K562 (cell line): Measurements from ENCODE around the gene DCT. TPM values are rescaled to one million over a fixed set of nuclear protein-coding genes. Genes with fewer than 3 reads are reported as not detected.

ENCODE experiments used
- ATAC-seq: fragments of 200-7000 bp; cut with Tn5 transposase; 3 replicates; pipeline ENCODE4 v1.9.1; 2020; ENCODE audit warnings: moderate library complexity
- BruUV-seq: library from RNA; stranded (reverse); fragments of 400-500 nt; replicated peaks from 2 replicates; lab custom pipeline; 2021; lab: Mats Ljungman, UMichigan
- CTCF ChIA-PET: fragments of 300-600 bp; formaldehyde crosslinking; extraction: SDS; loops from one replicate; lab custom pipeline; 2021; ENCODE audit warnings: low intra/inter-chr PET ratio; lab: Yijun Ruan, JAX
- POLR2A ChIA-PET: fragments of 300-600, 350-650 bp; sonication (Branson Sonifier 250); formaldehyde crosslinking; extraction: SDS; loops from one replicate; lab custom pipeline; 2021; ENCODE audit warnings: antibody characterized with exemption, inconsistent platforms; lab: Yijun Ruan, JAX
- DNase-seq, 4 experiments: peaks; one replicate each; pipeline versions ENCODE4 v3.0.0 to v3.0.0-alpha.2; 2011 to 2018; ENCODE audit warnings: low spot score in 3 of 4, mixed read lengths in 3 of 4; ENCODE audit errors: extremely low read depth in 1 of 4
- FAIRE-seq: peaks from 2 replicates; lab custom pipeline; 2011; peaks lifted over from hg19 to GRCh38; lab: Jason Lieb, UNC
- H2AFZ ChIP-seq: 2 replicates; pipeline ENCODE4 v1.6.0; 2011; ENCODE audit warnings: low read depth, low read length, control low read depth, inconsistent platforms
- H3K27ac ChIP-seq: fragments of 200-600 bp; 3 replicates; pipeline ENCODE4 v1.8.0; 2011; ENCODE audit warnings: low read depth, mild to moderate bottlenecking, control low read depth, inconsistent platforms, low read length, moderate library complexity, mixed read lengths; ENCODE audit errors: extremely low read depth
- H3K27me3 ChIP-seq, 2 experiments: fragments of 300-600 bp in 1 of 2; 2 replicates in 1 of 2; 3 replicates in 1 of 2; pipeline versions ENCODE4 v1.6.0 to v1.8.0; 2011; ENCODE audit warnings: inconsistent platforms in 2 of 2, low read length in 2 of 2, mild to moderate bottlenecking in 1 of 2, mixed read lengths in 1 of 2, moderate library complexity in 1 of 2; ENCODE audit not compliant: control insufficient read depth in 2 of 2, insufficient read depth in 2 of 2
- H3K36me3 ChIP-seq: fragments of 300-600 bp; 3 replicates; pipeline ENCODE4 v1.8.0; 2011; ENCODE audit warnings: mild to moderate bottlenecking, low read length, inconsistent platforms; ENCODE audit not compliant: control insufficient read depth, insufficient read depth
- H3K4me1 ChIP-seq, 2 experiments: fragments of 200-600 bp in 1 of 2; replicated peaks in 1 of 2; 2 replicates in 1 of 2; 3 replicates in 1 of 2; pipeline versions ENCODE4 v1.5.1 to v1.8.0; 2011; ENCODE audit warnings: inconsistent platforms in 2 of 2, low read length in 2 of 2, mild to moderate bottlenecking in 1 of 2, mixed read lengths in 1 of 2, moderate library complexity in 1 of 2; ENCODE audit not compliant: control insufficient read depth in 2 of 2, insufficient read depth in 2 of 2
- H3K4me2 ChIP-seq: 2 replicates; pipeline ENCODE4 v1.6.1; 2011; ENCODE audit warnings: low read length, control low read depth, inconsistent platforms, mixed read lengths; ENCODE audit not compliant: insufficient read depth
- H3K4me3 ChIP-seq: fragments of 200-600 bp; sonication (generic), shearing (Covaris generic); 2 replicates; pipeline ENCODE4 v1.5.1; 2016; ENCODE audit warnings: control low read depth, inconsistent platforms
- H3K79me2 ChIP-seq: fragments of 200-600 bp; 3 replicates; pipeline ENCODE4 v1.8.0; 2011; ENCODE audit warnings: low read length, inconsistent platforms; ENCODE audit not compliant: control insufficient read depth, insufficient read depth
- H3K9ac ChIP-seq, 2 experiments: 2 replicates each; pipeline versions ENCODE4 v1.6.0 to v1.6.1; 2011; ENCODE audit warnings: low read depth in 2 of 2, low read length in 2 of 2, control low read depth in 1 of 2, inconsistent platforms in 1 of 2, mild to moderate bottlenecking in 1 of 2, mixed read lengths in 1 of 2; ENCODE audit not compliant: insufficient read depth in 1 of 2
- H3K9me1 ChIP-seq: one replicate; pipeline ENCODE4 v1.6.0; 2011; ENCODE audit warnings: inconsistent platforms, mild to moderate bottlenecking, low read length, moderate library complexity; ENCODE audit not compliant: control insufficient read depth, insufficient read depth
- H3K9me3 ChIP-seq: replicated peaks from 2 replicates; pipeline ENCODE4 v1.5.1; 2011; ENCODE audit warnings: low read depth, low read length, inconsistent platforms; ENCODE audit not compliant: control insufficient read depth, insufficient read depth
- H4K20me1 ChIP-seq: replicated peaks from 2 replicates; pipeline ENCODE4 v1.6.1; 2011; ENCODE audit warnings: low read length, inconsistent platforms, mixed read lengths; ENCODE audit not compliant: control insufficient read depth, insufficient read depth
- BRF1 ChIP-seq: IDR thresholded peaks from 3 replicates; pipeline ENCODE4 v1.6.1; 2011; ENCODE audit warnings: borderline replicate concordance, mild to moderate bottlenecking; ENCODE audit not compliant: insufficient read length; ENCODE audit errors: extremely low read depth
- CEBPG ChIP-seq, 3 experiments: fragments of 200-800 bp in 1 of 3; sonication (Bioruptor generic) in 1 of 3; sonication (generic) in 1 of 3; formaldehyde crosslinking in 1 of 3; IDR thresholded peaks in 2 of 3; conservative IDR thresholded peaks in 1 of 3; 2 replicates each; pipeline versions ENCODE4 v1.6.1 to v1.8.0; 2016 to 2022; ENCODE audit warnings: missing compliant biosample characterization in 2 of 3, missing genetic modification characterization in 2 of 3, mild to moderate bottlenecking in 1 of 3, missing genetic modification reagents in 1 of 3
- E2F6 ChIP-seq, 2 experiments: IDR thresholded peaks; 2 replicates each; pipeline ENCODE4 v1.6.1; 2011; ENCODE audit warnings: borderline replicate concordance in 1 of 2, control low read depth in 1 of 2, low read depth in 1 of 2, low read length in 1 of 2, mild to moderate bottlenecking in 1 of 2, mixed read lengths in 1 of 2, moderate library complexity in 1 of 2; ENCODE audit not compliant: insufficient read depth in 1 of 2, insufficient read length in 1 of 2, poor library complexity in 1 of 2, severe bottlenecking in 1 of 2; ENCODE audit errors: extremely low read depth in 1 of 2
- GTF2B ChIP-seq: IDR thresholded peaks from 2 replicates; pipeline ENCODE4 v1.6.1; 2011; ENCODE audit not compliant: insufficient read length; ENCODE audit errors: extremely low read depth
- HNRNPH1 ChIP-seq: fragments of 200-400 bp; formaldehyde crosslinking; optimal IDR thresholded peaks from 2 replicates; pipeline ENCODE3; 2017; ENCODE audit warnings: low read depth, mild to moderate bottlenecking, low read length, moderate library complexity
- HSF4 ChIP-seq: fragments of 250-450 bp; sonication (Bioruptor Pico); IDR thresholded peaks from 2 replicates; pipeline ENCODE4 v2.1.2; 2022; ENCODE audit warnings: mild to moderate bottlenecking, moderate library complexity, borderline replicate concordance
- KAT2B ChIP-seq: IDR thresholded peaks from one replicate; pipeline ENCODE4 v1.6.1; 2012; ENCODE audit warnings: low read depth, mild to moderate bottlenecking, control low read depth, inconsistent platforms, low read length, moderate library complexity
- KDM4B ChIP-seq, 2 experiments: fragments of 450-650 bp in 1 of 2; sonication (generic) in 1 of 2; IDR thresholded peaks; 2 replicates each; pipeline ENCODE4 v1.6.1; 2016 to 2017; ENCODE audit warnings: borderline replicate concordance in 2 of 2, antibody characterized with exemption in 1 of 2, low read depth in 1 of 2, mild to moderate bottlenecking in 1 of 2
- NCOA6 ChIP-seq: fragments of 450-650 bp; IDR thresholded peaks from 2 replicates; pipeline ENCODE4 v1.6.1; 2017; ENCODE audit warnings: mild to moderate bottlenecking
- PBX2 ChIP-seq, 2 experiments: IDR thresholded peaks in 1 of 2; conservative IDR thresholded peaks in 1 of 2; 2 replicates each; pipeline ENCODE4 v1.6.1; 2016; ENCODE audit warnings: low read depth in 2 of 2, mild to moderate bottlenecking in 1 of 2, missing compliant biosample characterization in 1 of 2, missing genetic modification characterization in 1 of 2, moderate library complexity in 1 of 2
- RBM39 ChIP-seq: fragments of 200-400 bp; formaldehyde crosslinking; optimal IDR thresholded peaks from 2 replicates; pipeline ENCODE3; 2018; ENCODE audit warnings: low read depth, low read length
- RFX7 ChIP-seq: fragments of 250-450 bp; sonication (Bioruptor Pico); IDR thresholded peaks from 2 replicates; pipeline ENCODE4 v1.5.1; 2021; ENCODE audit warnings: mild to moderate bottlenecking
- SMAD2 ChIP-seq: fragments of 150-350 bp; IDR thresholded peaks from 2 replicates; pipeline ENCODE4 v1.6.1; 2014; ENCODE audit warnings: low read depth, mild to moderate bottlenecking, low read length
- SNRNP70 ChIP-seq: fragments of 200-400 bp; formaldehyde crosslinking; optimal IDR thresholded peaks from 2 replicates; pipeline ENCODE3; 2017; ENCODE audit warnings: low read depth, low read length
- TCF3 ChIP-seq: sonication (generic); formaldehyde crosslinking; IDR thresholded peaks from 2 replicates; pipeline ENCODE4 v1.4.0; 2020; ENCODE audit warnings: mild to moderate bottlenecking, missing genetic modification reagents
- XRCC4 ChIP-seq: IDR thresholded peaks from one replicate; pipeline ENCODE4 v1.6.1; 2011; ENCODE audit not compliant: insufficient read depth, insufficient read length; ENCODE audit errors: extremely low read depth
- ZC3H4 ChIP-seq: sonication (generic); formaldehyde crosslinking; IDR thresholded peaks from 2 replicates; pipeline ENCODE4 v1.9.0; 2021; ENCODE audit warnings: missing genetic modification reagents, borderline replicate concordance
- WGBS: fragments of 100-300 bp; shearing (Covaris generic); methylation state at CpG from one replicate; pipeline ENCODE4 v1.1.6; 2016; ENCODE audit warnings: low coverage, mixed read lengths; ENCODE audit not compliant: insufficient coverage; ENCODE audit errors: missing lambda C conversion rate; 5-methylcytosine and 5-hydroxymethylcytosine counted together
- in situ Hi-C: fragments of 300-500 bp; cut with MboI; formaldehyde crosslinking; loops from 4 replicates; pipeline ENCODE4 v1.15.0; 2018; ENCODE audit warnings: inconsistent platforms, mixed read lengths
- intact Hi-C: fragments of 100-400 bp; cut with micrococcal nuclease; formaldehyde crosslinking; loops from 2 replicates; pipeline ENCODE4 v1.14.2; 2022
- polyA plus RNA-seq, 8 experiments: library from polyadenylated mRNA; depleted of rRNA in 4 of 8; stranded (reverse) in 5 of 8; unstranded in 3 of 8; fragments of >200 nt; fragmentation: Nextera tagmentation in 2 of 8; fragmentation: Illumina TruSeq in 1 of 8; extraction: Ambion mirVana in 2 of 8; extraction: Trizol in 1 of 8; gene quantifications; 2 replicates each; pipeline versions ENCODE4 v1.2.1 to v1.2.3, GENCODE V29; 2011 to 2014; ENCODE audit warnings: inconsistent platforms in 1 of 8, missing spikeins in 1 of 8
- total RNA-seq, 7 experiments: library from RNA; depleted of rRNA in 6 of 7; stranded (reverse); fragments of >200 nt in 6 of 7; fragmentation: Illumina TruSeq in 2 of 7; extraction: Trizol in 2 of 7; gene quantifications; 2 replicates each; pipeline versions ENCODE4 v1.2.1 to v1.2.3, GENCODE V29; 2011 to 2021; ENCODE audit warnings: low replicate concordance in 1 of 7

DCT gene
- total and polyA plus RNA-seq, 9 of the 15 experiments (the other 6 are each of a cell fraction or from before 2014, with no cell fraction given) = 0.11 to 0.83 (median 0.57) TPM

- no TSS peak for BruUV-seq
- Histone ChIP-seq H3K4me3 (no peak overlapping the region), H3K27me3 (no peaks in the 10 kb centered on the region), H4K20me1 (no peaks in the 10 kb centered on the region), H3K9me1 (no peaks in the 10 kb centered on the region), H3K4me2 (no peak overlapping the region), H3K36me3 (no peaks in the 10 kb centered on the region), H3K9ac (no peak overlapping the region), H2AFZ (no peak overlapping the region), H3K4me1 (no peaks in the 10 kb centered on the region), H3K79me2 (no peaks in the 10 kb centered on the region), H3K9me3 (no peaks in the 10 kb centered on the region), H3K27ac (no peak overlapping the region)
- WGBS = 15% methylated on average over 4 of the region's 4 CpGs
- no peak for ATAC-seq
- DNase-seq = peak in 3 of 4 experiments; percentile 3 to 8 (median 6)
- intact Hi-C loops (no loop called here), in situ Hi-C loops (no loop called here)
- no peak for FAIRE-seq
- ChIA-PET POLR2A (interaction anchor here (0.6 kb wide), 1 partner anchor 26 kb away, joined by 4 read pairs; no protein-coding TSS in a partner anchor), CTCF (no interaction called here)
- TF ChIP-seq HSF4 (no peak), TCF3 (no peak), BRF1 (no peak), KAT2B (no peak), RBM39 (no peak), KDM4B (IDR thresholded peaks at IDR 0.05; ENCODE audit: borderline replicate concordance in 2 of 2, low read depth in 1 of 2) (no peak), SMAD2 (no peak), CEBPG (CRISPR knock-in tag; IDR thresholded peaks at IDR 0.05) (no peak), CEBPG (tag; conservative IDR thresholded peaks at IDR 0.05 in 1 of 2, IDR thresholded peaks at IDR 0.05 in 1 of 2) (no peak), E2F6 (IDR thresholded peaks at IDR 0.05; ENCODE audit: borderline replicate concordance in 1 of 2, extremely low read depth in 1 of 2, insufficient read depth in 1 of 2, insufficient read length in 1 of 2, low read depth in 1 of 2, low read length in 1 of 2, poor library complexity in 1 of 2, severe bottlenecking in 1 of 2) (no peak), ZC3H4 (CRISPR knock-in tag) (no peak), XRCC4 (no peak), SNRNP70 (no peak), PBX2 (CRISPR knock-in tag; IDR thresholded peaks at IDR 0.05; ENCODE audit: low read depth) (no peak), PBX2 (tag; conservative IDR thresholded peaks at IDR 0.05; ENCODE audit: low read depth) (no peak), GTF2B (no peak), HNRNPH1 (no peak), RFX7 (CRISPR knock-in tag) (no peak), NCOA6 (no peak)
Observed at GRCh38 chr13:94515911-94516310, 36.4 kb upstream of the DCT start.
